Upper lobe of right lung (tissue), 1 donor: ENCODE results near the gene RAET1E. TPM values are rescaled to one million over a fixed set of nuclear protein-coding genes. Genes with fewer than 3 reads are reported as not detected.

Experiments
- ATAC-seq: fragments of 200-7000 bp; cut with Tn5 transposase; one replicate; pipeline ENCODE4 v1.9.1; 2020; ENCODE audit warnings: mild to moderate bottlenecking, moderate library complexity
- DNase-seq: peaks from one replicate; pipeline ENCODE4 v3.0.0-alpha.2; 2020
- H3K27ac ChIP-seq: fragments of 200-600 bp; one replicate; pipeline ENCODE4 v1.8.0; 2022
- H3K27me3 ChIP-seq: fragments of 200-600 bp; one replicate; pipeline ENCODE4 v1.8.0; 2022; ENCODE audit warnings: mild to moderate bottlenecking
- H3K36me3 ChIP-seq: fragments of 200-600 bp; one replicate; pipeline ENCODE4 v1.8.0; 2022
- H3K4me1 ChIP-seq: fragments of 200-600 bp; one replicate; pipeline ENCODE4 v1.8.0; 2022
- H3K4me3 ChIP-seq: fragments of 200-600 bp; one replicate; pipeline ENCODE4 v1.8.0; 2022; ENCODE audit warnings: mild to moderate bottlenecking
- H3K9me3 ChIP-seq: fragments of 200-600 bp; one replicate; pipeline ENCODE4 v1.8.0; 2022
- intact Hi-C: fragments of 100-400 bp; cut with DNase I; formaldehyde crosslinking; loops from one replicate; pipeline ENCODE4 v1.11.0; 2022
- total RNA-seq: library from RNA; stranded (reverse); fragmentation: NEBNext Ultra II Directional; extraction: Animal tissue kit (Norgen Biotek cat#: 25700); gene quantifications from one replicate; pipeline ENCODE4 v1.2.1, GENCODE V29; 2021
- TF ChIP-seq, protein P1 (sequence below): fragments of 200-600 bp; IDR thresholded peaks from one replicate; pipeline ENCODE4 v1.8.0; 2022; ENCODE audit warnings: antibody characterized with exemption
- donor health status: DM: no; HTN: yes; CAD: no; lungs with severe emphysema.

RAET1E gene
- total RNA-seq, 1 donor from 2014 or later = 0.96 TPM

DNA sequence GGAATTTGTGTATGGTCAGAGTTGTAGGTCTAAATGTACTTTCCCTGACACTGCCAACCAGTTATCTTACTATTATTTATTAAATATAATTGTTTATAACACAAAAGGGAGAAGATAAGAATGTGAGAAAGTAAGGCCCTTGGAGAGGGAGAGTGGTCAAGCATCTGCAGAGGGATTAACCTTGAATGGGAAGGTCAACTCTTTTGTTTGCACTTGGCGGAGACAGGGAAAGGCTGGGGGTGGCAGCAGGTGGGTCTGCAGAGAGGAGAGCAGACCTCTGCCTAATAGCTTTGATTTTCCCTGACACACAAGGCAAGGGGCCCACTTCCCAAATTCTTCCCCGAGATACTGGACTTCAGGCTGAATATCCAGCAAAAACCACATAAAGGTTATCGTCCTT lies 38.0 kb downstream of the RAET1E start:
- intact Hi-C loops = no loop called here
- H3K27ac ChIP-seq = no peak overlapping the region
- H3K36me3 ChIP-seq = no peaks in the 10 kb centered on the region
- no peaks in the 10 kb centered on the region for H3K27me3 ChIP-seq
- TF ChIP-seq, protein P1, sequence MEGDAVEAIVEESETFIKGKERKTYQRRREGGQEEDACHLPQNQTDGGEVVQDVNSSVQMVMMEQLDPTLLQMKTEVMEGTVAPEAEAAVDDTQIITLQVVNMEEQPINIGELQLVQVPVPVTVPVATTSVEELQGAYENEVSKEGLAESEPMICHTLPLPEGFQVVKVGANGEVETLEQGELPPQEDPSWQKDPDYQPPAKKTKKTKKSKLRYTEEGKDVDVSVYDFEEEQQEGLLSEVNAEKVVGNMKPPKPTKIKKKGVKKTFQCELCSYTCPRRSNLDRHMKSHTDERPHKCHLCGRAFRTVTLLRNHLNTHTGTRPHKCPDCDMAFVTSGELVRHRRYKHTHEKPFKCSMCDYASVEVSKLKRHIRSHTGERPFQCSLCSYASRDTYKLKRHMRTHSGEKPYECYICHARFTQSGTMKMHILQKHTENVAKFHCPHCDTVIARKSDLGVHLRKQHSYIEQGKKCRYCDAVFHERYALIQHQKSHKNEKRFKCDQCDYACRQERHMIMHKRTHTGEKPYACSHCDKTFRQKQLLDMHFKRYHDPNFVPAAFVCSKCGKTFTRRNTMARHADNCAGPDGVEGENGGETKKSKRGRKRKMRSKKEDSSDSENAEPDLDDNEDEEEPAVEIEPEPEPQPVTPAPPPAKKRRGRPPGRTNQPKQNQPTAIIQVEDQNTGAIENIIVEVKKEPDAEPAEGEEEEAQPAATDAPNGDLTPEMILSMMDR = no peak
- H3K9me3 ChIP-seq = no peaks in the 10 kb centered on the region
- H3K4me3 ChIP-seq = no peak overlapping the region
- ATAC-seq (no peak), DNase-seq (peak; percentile 13)
- H3K4me1 ChIP-seq = peaks cover 32% of the 10 kb centered on the region

DNA sequence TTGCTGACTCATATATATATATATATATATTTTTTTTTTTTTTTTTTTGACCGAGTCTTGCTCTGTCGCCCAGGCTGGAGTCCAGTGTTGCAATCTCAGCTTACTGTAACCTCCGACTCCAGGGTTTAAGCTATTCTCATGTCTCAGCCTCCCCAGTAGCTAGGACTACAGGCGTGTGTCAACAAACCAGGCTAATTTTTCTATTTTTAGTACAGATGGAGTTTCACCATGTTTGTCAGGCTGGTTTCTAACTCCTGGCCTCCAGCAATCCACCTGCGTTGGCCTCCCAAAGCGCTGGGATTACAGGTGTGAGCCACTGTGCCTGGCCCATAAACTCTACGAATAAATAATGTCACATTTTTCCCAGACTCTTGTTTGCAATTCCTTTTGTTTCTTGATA lies 38.5 kb downstream of the RAET1E start:
- ATAC-seq (no peak), DNase-seq (peak; percentile 25)
- Histone ChIP-seq H3K27me3 (no peaks in the 10 kb centered on the region), H3K36me3 (no peaks in the 10 kb centered on the region), H3K9me3 (no peaks in the 10 kb centered on the region), H3K4me3 (no peak overlapping the region), H3K4me1 (peaks cover 27% of the 10 kb centered on the region), H3K27ac (no peak overlapping the region)
- intact Hi-C loops = no loop called here
- TF ChIP-seq, protein P1 = no peak

DNA sequence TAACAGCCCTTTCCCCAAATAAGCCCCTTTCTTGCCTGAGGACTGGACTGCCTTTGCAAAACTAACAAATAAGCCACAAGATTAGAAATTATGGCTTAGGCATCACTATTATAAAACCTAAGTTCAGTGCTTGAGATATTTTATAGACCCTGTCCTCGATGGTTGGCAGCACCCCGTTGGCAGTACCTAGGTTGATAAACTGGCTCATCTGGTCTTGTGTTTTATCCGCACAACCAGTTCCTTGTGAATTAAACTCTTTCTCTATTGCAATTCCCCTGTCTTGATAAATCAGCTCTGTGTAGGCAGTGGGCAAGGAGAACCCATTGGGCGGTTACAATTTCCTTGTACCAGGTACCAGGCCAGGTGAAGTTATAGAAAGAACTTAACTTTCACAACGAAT lies 40.4 kb downstream of the RAET1E start:
- TF ChIP-seq, protein P1 = no peak
- intact Hi-C loops = no loop called here
- Histone ChIP-seq H3K36me3 (no peaks in the 10 kb centered on the region), H3K27ac (no peak overlapping the region), H3K4me1 (peaks cover 24% of the 10 kb centered on the region), H3K27me3 (no peaks in the 10 kb centered on the region), H3K4me3 (no peak overlapping the region), H3K9me3 (no peaks in the 10 kb centered on the region)
- DNase-seq (no peak), ATAC-seq (no peak)

DNA sequence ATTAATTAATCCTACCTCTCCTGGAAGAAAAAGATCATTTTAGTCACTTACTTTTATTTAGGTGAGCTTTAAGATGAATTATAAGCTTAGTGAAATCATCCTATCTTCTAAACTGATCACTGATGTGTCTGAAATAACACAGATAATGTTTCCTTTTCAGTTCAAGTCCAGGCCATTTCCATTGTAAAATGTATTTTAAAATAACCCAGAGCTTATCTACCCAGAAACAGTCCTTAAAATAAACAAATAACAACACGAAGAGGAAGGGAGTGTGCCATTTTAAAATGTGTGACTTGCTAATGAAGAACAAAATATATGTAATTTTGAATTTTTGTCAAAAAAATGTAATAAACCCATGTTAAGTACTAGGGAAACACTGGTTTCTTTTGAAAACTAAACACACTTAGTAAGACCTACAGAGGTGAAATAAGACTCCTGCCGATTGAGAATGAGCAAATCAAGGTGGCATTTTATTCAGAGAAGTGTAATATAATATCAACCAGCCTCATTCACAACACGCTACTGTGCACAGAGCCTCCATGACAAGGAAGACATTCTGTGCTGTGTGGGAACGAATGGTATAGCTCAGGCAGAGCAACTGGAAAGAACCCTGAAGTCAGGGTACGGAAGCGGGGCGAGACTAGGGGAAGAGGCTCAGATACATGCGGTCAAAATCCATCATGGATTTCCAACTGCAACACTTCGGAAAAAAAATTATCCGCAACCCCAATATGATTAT lies 41.5 kb downstream of the RAET1E start:
- Histone ChIP-seq H3K27me3 (no peaks in the 10 kb centered on the region), H3K36me3 (no peaks in the 10 kb centered on the region), H3K4me3 (no peak overlapping the region), H3K27ac (no peak overlapping the region), H3K4me1 (peaks cover 23% of the 10 kb centered on the region), H3K9me3 (no peaks in the 10 kb centered on the region)
- intact Hi-C loops = no loop called here
- no peak for ATAC-seq
- TF ChIP-seq, protein P1 = no peak
- DNase-seq = no peak

DNA sequence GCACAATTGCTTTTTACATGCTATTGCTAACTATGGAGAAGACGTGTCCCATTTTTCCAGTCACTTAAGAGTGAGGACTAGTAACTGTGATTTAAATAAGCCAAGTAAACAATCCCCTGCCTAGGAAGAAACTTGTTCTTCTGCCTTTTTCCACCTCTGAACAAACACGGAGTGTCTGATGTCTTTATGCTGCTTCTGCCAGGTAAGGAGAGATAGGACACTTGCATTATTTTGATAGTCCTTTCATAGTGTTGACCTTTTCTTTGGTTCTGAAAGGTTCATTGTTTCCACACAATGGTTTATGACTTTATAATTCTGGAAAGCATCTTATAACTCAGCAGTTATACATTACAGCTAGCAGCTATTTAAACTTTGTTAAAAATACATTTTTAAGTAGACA lies 42.2 kb downstream of the RAET1E start:
- no peak for ATAC-seq
- intact Hi-C loops = no loop called here
- no peaks in the 10 kb centered on the region for H3K36me3 ChIP-seq
- no peaks in the 10 kb centered on the region for H3K9me3 ChIP-seq
- peaks cover 26% of the 10 kb centered on the region for H3K4me1 ChIP-seq
- H3K27me3 ChIP-seq = no peaks in the 10 kb centered on the region
- H3K4me3 ChIP-seq = no peak overlapping the region
- no peak for DNase-seq
- no peak overlapping the region for H3K27ac ChIP-seq
- TF ChIP-seq, protein P1 = no peak
